Measurements from ENCODE around the gene PCDHA13.

PCDHA13 gene

GRCh38 chr5:140883927-140884697 lies 2.2 kb downstream of the PCDHA13 start:
- DNase-seq (ENCODE audit: low read depth), result no peak
- no peak for TF ChIP-seq CTCF (IDR thresholded peaks at IDR 0.05; ENCODE audit: low read depth, low read length, missing control alignments)
- H3K4me3 ChIP-seq (ENCODE audit: low read depth, low read length), result no peak overlapping the region

DNA sequence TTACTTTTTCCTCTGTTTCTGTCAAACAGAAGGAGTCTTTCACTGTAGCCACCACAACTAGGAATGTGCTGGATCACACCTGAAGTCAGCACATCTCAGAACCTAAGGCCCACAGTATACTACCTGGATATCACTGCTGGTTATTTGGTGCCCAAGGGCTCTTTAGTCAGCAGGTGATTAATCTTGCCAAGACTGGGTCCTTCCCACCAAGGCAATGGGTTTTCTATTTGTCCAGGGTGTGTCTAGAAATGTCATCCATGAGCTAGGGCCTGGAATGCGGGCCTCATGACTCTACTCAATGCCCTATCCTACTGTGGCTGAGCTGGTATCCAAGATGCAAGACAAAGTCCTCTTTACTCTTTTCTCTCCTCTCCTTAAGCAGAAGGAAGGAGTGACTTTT lies 34.4 kb downstream of the PCDHA13 start:
- no peak for TF ChIP-seq CTCF (IDR thresholded peaks at IDR 0.05; ENCODE audit: low read depth, low read length, missing control alignments)
- no peak for DNase-seq (ENCODE audit: low read depth)
- no peak overlapping the region for H3K4me3 ChIP-seq (ENCODE audit: low read depth, low read length)

- no peak for TF ChIP-seq CTCF (IDR thresholded peaks at IDR 0.05; ENCODE audit: low read depth, low read length, missing control alignments)
- DNase-seq (ENCODE audit: low read depth), result no peak
- no peak overlapping the region for H3K4me3 ChIP-seq (ENCODE audit: low read depth, low read length)
Observed at GRCh38 chr5:140923601-140924000, 41.7 kb downstream of the PCDHA13 start.

GRCh38 chr5:140925806-140926442 lies 44.0 kb downstream of the PCDHA13 start, which contains the start of gene PCDHAC1:
Gene PCDHAC1, plus strand, starts transcription at chr5:140926299. Its CDS starts 594 bp downstream, at chr5:140926893.
- no peak for TF ChIP-seq CTCF (IDR thresholded peaks at IDR 0.05; ENCODE audit: low read depth, low read length, missing control alignments)
- no peak for DNase-seq (ENCODE audit: low read depth)
- no peak within 1 kb of the TSS for H3K4me3 ChIP-seq (ENCODE audit: low read depth, low read length)

- no peak for DNase-seq (ENCODE audit: low read depth)
- H3K4me3 ChIP-seq (ENCODE audit: low read depth, low read length), result no peak overlapping the region
- no peak for TF ChIP-seq CTCF (IDR thresholded peaks at IDR 0.05; ENCODE audit: low read depth, low read length, missing control alignments)
Observed at GRCh38 chr5:140926443-140927227, 44.7 kb downstream of the PCDHA13 start.

DNA sequence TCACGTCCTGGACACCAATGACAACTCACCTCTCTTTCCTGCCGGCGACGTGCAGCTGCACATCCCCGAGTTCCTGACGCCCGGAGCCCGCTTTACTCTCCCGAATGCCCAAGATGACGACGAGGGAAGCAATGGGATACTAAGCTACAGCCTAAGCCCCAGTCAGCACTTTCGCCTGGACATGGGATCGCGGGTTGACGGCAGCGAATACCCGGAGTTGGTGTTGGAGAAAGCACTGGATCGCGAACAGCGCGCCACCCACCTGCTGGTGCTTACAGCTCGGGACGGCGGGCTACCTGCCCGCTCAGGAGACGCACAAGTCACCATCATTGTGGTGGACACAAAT lies 45.3 kb downstream of the PCDHA13 start:
- no peak overlapping the region for H3K4me3 ChIP-seq (ENCODE audit: low read depth, low read length)
- no peak for DNase-seq (ENCODE audit: low read depth)
- no peak for TF ChIP-seq CTCF (IDR thresholded peaks at IDR 0.05; ENCODE audit: low read depth, low read length, missing control alignments)
